Body of pancreas (tissue), 4 donors: Measurements from ENCODE around the gene SAV1.

ENCODE experiments used
- POLR2A ChIP-seq, 3 donors: fragments of 450-650 bp; IDR thresholded peaks; one replicate each; pipeline ENCODE4 v1.6.1; 2016; ENCODE audit warnings: antibody characterized with exemption in 3 of 3, mild to moderate bottlenecking in 2 of 3
- TF ChIP-seq, protein P1 (sequence below), 7 experiments: fragments of 450-650 bp in 4 of 7; fragments of 200-600 bp in 3 of 7; sonication (generic) in 3 of 7; IDR thresholded peaks; one replicate each; pipeline ENCODE4 v1.5.1; 2016 to 2019; ENCODE audit warnings: antibody characterized with exemption in 7 of 7

DNA sequence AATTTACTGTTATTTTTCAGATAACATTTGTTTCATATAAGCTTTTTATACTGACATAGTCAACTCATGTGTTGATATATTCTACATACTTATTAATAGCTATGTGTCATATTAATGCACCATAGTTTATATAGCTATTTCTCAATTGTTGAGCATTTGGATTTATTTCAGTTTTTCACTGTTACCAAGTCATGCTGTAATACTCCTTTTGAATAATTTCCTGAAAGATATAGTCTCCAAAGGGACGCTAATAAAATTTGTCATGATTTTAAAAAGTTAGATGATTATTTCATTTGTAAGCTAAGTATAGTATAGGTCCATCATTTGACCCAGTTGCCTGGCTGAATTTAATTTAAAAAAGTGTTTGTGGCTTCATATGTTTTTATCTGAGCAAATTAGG is 60.3 kb downstream of the SAV1 start:
- TF ChIP-seq POLR2A (IDR thresholded peaks at IDR 0.05) = no peak
- TF ChIP-seq, protein P1, sequence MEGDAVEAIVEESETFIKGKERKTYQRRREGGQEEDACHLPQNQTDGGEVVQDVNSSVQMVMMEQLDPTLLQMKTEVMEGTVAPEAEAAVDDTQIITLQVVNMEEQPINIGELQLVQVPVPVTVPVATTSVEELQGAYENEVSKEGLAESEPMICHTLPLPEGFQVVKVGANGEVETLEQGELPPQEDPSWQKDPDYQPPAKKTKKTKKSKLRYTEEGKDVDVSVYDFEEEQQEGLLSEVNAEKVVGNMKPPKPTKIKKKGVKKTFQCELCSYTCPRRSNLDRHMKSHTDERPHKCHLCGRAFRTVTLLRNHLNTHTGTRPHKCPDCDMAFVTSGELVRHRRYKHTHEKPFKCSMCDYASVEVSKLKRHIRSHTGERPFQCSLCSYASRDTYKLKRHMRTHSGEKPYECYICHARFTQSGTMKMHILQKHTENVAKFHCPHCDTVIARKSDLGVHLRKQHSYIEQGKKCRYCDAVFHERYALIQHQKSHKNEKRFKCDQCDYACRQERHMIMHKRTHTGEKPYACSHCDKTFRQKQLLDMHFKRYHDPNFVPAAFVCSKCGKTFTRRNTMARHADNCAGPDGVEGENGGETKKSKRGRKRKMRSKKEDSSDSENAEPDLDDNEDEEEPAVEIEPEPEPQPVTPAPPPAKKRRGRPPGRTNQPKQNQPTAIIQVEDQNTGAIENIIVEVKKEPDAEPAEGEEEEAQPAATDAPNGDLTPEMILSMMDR (IDR thresholded peaks at IDR 0.05) = no peak
